Glomerular endothelial cell (primary cell): Measurements from ENCODE around the gene ENAH. TPM values are rescaled to one million over a fixed set of nuclear protein-coding genes. Genes with fewer than 3 reads are reported as not detected.

ENCODE experiments used
- DNase-seq: peaks from one replicate; pipeline ENCODE4 v3.0.0-alpha.2; 2011; ENCODE audit warnings: low read depth, low spot score; ENCODE audit errors: extremely low read depth
- total RNA-seq: library from RNA; depleted of rRNA; stranded (reverse); fragments of >200 nt; gene quantifications from 2 replicates; pipeline ENCODE4 v1.2.3, GENCODE V29; 2015

ENAH gene
- total RNA-seq, 1 donor from 2014 or later: 46.1 TPM

DNA sequence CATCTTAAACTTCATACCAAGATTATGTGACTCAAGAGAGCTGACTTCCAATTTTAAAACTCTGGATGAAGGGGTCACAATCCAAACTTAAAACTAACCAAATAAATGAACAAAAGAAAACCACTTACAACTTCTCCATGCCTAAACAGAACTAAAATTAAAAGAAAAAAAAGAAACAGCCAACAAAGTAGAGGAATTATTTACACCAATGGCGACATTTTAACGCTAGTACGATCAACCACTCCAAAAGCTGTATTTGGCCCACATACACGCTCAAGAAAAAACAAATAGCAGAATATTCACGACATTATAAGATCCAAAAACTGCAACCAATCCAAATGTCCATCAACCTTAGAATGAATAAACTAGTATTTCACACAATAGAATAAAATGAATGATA is 42.4 kb downstream of the ENAH start:
- DNase-seq: no peak

DNA sequence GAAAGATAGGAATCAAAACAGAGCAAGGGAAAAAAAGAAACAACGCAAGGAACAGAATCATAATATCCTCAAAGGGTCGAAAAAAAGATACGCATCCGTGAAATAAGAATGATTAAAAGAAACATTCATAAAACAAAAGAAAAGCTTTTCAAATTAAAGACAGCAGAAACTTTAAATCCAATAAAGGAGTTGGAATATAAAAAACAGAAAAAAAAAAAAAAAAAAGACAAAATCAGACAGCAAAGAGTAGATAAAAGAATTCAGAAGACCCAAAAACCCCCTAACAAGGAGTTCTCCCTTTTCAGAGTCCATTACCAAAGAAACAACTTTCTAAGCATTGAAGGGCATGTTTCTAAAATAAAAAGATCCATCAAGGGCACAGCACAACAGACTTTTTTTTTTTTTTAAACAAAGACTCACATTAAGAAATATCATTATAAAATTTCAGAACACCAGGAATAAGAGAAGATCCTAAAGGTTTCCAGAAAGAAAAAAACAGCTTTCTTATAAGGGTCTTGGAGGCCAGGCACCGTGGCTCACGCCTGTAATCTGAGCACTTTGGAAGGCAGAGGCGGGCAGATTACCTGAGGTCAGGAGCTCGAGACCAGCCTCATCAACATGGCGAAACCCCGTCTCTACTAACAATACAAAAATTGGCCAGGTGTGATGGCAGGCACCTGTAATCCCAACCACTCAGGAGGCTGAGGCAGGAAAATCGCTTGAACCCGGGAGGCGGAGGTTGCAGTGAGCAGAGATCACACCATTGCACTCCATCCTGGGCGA is 44.7 kb downstream of the ENAH start:
- no peak for DNase-seq

DNA sequence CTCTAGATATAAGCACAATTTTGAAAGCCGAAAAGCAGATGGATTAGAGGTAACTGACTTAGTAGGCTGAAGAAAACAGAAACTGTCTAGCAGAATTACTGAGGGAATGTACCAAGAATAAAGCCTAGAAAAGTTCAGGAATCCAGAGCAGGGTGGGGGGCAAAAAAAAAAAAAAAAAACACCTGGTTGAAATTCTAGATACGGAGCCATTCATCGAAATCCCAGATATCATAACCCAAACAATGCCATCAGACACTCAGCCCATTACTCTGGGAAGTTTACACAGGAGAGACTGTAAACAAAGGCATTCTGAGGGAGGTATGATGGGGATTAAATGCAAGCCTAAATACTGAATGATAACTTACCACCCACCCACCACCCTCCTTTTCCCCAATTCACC is 45.6 kb downstream of the ENAH start:
- DNase-seq: no peak

DNA sequence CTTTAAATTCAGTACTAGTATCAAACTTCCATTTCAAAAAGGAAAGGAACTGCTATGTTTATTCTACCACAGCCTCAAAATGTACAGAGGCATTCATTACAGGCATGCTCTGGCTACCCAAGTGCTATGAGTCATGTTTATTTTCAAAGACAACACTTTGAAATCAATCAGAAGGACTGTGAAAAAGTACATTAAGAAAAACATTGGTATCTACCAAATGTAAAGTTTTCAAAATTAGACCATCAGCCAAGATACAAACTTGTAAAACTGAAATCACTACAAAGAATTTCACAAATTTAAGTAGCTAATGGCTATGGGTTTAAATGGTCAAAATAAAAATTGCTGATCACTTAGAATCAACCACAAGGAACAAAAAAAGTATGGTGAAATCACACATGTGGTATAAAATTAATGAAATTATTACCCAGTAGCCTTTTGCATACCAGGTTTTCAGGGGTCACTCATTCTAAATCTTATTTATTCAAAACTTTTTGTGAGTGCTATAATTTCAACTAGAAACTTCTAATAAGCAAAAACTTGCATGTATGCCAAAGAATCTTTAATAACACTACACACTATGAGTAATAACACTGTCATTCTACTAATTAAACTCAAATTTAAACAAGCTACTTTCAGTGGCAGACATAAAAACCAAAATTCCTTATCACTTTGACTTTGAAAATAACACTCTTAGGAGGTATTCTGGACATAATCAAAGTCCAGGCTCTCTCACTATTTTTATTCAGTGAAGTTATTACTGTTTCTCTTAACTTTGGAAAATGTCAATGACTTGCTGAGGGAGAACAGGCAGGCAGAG is 49.2 kb downstream of the ENAH start:
- no peak for DNase-seq

DNA sequence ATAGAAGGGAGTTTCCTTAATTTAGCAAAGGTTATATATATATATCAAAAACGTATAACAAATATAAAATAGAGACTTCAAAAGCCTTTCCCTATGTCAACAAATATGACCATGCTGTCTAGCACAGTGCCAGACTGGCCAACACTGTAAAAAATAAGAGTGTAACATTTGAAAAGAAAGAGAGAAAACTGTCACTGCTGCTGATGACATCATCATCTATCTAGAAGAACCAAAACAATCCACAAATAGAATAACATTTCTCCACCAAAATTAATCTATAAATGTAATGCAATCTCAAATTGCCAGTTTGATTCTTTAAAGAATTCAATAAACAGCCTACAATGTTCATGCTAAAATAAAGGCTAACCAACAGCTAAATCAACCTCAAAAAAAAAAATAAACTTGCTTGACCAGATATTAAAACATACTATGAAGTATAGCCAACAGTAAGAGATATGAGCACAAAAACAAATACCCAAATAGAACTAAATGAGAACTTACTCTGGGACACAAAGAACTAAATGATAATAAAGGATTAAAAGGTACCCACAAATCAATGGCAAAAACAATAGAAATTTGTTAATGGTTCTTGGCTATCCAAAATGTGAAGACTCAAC is 50.2 kb downstream of the ENAH start:
- DNase-seq: no peak

DNA sequence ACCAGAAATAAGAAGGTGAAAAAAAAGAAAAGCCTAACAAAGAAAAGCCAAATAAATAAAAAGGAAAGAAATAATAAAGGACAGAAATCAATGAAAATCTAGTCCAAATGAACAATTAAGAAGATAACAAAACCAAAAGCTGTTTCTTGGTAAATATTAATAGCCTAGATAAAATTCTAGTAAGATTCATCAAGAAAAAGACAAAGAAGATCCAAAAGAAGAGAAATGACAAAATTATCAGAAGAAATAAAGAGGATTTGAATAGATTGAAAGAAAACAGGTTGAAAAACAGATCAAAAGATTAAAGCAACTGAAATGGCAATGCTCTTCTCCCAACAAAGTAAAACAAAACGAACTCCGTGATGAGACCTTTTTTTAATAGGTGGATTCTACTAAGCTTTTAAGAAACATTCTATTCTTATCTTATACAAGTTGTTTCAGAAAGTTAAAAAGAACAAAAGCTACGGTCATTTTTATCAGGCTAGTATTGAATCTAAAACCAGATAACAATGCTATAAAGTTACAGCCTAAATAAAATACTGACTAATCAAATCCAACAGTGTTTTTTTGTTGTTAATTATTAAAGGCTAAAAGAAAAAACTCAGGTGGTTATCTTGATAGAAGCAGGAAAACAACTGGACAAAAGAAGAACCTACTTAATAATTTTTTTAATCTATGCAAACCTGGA is 50.9 kb downstream of the ENAH start:
- DNase-seq: no peak

DNA sequence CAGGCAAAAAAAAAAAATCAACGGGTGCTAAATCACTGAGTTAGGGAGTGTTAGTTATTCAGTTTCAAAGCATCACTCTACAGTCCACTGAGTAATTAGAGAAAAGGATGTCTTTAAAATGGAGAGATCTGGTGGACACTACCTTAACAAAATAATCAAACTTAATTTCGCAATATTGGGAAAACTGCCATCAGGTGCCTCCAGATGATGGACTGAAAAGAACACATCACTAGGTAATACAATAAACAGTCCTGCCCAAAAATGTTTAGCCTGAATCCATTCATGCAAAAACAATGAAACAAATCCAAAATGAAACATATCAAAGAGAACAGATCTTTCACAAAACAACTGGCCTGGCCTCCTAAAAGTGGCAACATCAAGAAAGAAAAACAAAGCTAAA is 54.1 kb downstream of the ENAH start:
- no peak for DNase-seq

DNA sequence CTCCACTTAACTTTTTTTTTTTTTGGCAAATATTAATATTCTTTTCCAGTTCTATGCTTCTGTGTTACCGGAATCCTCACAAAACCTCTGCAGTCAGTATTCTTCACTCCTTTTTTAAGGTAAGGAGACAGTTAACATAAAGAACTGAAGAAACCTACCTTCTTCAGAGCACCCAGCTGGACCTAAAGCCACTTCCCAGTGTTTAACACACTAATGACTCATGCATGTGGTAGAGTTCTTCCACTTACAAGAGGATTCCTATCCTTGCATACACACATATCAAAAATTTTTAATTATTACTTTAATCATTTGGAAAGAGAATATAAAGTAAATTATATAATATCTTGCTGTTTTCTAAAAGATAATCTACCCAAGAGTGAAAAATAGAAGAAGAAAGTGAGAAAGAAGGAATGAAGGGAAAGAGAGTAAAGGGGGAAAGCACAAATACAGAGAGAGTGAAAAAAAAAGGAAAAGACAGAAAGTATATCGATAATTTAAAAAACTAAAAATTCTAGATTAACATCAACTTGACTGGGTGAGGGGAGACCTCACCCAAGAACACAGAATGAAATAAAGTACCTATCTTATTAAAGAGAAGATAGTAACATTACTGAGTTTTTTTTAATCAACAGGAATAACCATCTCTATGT is 54.9 kb downstream of the ENAH start:
- DNase-seq: no peak

DNA sequence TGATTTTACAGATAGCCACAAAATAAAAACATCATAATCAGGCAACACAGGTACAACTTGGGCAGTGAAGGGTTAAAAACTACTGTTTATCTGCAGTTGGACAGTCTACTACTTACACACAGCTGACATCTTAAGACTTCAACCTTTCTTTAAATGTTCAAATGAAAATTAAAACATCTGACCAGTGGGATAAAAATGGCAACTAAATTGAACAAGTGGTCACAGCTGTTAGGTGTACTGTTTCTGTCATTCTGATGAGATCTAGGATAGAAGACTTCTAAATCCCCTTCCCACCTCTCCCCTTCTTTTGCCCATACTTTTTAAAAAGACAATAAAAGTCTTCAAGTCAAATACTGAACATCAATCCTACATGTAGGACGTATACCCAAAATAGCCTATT is 56.2 kb downstream of the ENAH start:
- no peak for DNase-seq

DNA sequence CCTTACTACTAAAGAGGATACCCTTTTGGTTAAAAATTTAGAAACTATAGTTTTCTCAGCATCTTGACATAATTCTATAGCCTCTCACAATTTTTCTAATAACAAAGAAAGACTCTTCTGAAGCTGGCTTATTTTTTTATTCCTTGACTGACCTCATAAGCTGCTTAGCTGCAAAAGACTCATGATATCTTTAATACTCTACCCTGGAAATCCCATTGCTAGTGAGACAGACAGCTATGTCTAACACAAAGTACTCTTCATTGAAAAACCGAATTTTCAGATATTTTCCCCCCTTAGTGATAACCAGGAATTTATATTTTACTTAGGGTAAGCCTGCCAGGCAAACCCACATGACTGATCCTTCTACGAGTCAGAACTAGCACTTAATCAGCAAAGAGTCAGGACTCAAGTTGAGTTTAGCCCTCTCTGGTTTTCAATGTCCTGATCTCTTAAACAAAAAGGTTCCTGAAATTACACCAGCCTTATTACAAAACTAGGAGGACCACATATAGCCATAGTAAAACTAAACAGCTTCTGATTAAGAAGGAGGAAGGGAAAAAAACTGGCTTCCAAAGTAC is 56.9 kb downstream of the ENAH start:
- DNase-seq: no peak

DNA sequence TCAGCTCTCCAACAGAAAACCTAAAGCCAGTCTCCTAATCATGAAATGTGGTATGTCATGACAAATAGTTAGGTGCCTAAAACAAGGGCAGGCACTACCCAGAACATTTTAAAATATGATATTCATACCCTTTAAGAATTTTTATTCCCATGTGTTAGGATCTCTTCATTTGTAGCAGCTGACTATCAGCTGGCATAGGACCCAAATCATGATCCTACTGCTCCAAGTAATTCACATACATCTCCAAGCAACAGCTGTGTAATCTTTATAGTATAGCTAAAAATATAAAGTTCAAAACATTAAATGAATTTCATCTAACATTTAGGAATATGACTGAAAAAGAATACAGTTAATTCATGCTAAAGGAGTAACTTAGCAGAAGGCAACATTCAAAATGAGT is 57.5 kb downstream of the ENAH start:
- no peak for DNase-seq

DNA sequence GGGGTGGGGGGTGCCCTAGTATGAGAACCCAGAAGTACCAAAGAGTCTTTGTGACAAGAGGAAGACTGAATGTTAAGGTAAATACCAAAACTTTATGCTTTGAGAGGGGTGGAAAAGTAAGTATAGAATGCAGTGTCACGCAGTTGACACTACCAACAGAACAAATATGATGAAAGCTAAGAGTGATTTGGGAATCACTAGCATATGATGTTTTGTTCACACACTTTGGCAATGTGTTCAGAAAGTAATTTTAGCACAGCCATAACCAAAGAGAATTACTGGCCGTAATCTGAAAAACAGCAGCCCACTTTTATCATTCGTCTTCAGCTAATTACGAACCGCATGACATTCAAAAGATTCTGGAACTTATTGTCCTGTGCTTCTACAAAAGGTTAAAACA is 59.5 kb downstream of the ENAH start:
- no peak for DNase-seq

DNA sequence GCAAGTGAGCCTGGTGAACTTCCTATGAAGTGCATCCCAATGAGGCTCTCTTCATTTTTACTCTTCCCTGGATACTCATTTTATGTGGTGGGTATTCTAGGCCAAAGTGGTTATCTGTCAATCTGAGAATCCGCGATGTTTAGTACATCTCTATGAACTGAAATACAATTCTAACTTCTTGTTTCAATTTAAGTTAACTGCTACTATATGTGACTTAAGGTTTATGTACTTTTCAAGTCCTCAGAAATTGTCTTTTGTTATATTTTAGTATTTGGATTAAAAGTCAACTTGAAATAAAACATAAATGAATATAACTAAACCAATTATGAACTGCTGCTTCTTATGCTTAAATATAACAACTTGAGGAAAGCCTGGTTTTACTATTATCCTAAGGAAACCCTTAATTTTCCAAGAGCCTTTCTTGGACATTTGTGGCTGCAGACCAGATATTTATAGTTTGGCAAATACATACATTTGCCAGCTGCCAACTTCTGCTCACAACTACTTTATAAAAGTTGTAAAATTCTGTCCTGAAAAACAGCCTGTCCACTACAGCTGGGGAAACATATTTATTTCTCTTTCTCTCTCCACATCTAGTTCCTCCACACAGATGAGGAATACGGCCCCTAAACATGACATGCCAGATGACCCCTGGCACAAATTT is 60.4 kb downstream of the ENAH start:
- DNase-seq: no peak

DNA sequence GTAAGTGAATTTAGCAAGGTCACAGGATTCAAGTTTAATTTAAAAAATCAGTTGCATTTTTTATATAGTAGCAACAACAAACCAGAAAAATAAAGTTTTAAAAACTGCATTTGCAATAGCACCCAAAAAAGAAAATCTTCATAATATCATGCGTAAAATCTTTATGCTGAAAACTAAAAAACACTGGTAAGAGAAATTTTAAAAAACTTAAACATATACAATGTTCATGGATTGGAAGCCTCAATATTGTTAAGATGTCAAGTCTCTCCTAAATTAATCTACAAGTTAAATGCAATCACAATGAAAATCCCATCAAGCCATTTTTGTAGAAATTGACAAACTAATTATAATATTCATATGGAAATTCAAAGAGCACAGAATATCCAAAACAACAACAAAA is 65.6 kb downstream of the ENAH start:
- no peak for DNase-seq

DNA sequence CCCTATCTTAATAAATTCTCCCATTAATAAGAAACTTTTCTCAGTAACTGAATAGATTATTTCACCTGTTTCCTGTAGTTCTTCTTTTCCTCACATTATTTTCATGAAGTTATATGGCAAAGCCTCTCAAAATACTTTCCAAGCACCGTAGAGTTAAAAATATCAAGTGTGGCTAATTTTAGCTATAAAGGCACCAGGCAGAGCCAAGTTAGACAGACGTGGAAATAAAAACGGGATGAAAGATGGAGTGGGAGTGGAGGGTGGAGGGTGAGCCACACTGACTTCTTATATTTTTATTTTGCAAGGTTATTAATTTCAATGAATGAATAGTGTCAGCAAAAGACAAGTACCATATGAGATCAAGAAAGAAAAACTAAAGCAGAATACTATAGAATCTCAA is 71.7 kb downstream of the ENAH start:
- no peak for DNase-seq

DNA sequence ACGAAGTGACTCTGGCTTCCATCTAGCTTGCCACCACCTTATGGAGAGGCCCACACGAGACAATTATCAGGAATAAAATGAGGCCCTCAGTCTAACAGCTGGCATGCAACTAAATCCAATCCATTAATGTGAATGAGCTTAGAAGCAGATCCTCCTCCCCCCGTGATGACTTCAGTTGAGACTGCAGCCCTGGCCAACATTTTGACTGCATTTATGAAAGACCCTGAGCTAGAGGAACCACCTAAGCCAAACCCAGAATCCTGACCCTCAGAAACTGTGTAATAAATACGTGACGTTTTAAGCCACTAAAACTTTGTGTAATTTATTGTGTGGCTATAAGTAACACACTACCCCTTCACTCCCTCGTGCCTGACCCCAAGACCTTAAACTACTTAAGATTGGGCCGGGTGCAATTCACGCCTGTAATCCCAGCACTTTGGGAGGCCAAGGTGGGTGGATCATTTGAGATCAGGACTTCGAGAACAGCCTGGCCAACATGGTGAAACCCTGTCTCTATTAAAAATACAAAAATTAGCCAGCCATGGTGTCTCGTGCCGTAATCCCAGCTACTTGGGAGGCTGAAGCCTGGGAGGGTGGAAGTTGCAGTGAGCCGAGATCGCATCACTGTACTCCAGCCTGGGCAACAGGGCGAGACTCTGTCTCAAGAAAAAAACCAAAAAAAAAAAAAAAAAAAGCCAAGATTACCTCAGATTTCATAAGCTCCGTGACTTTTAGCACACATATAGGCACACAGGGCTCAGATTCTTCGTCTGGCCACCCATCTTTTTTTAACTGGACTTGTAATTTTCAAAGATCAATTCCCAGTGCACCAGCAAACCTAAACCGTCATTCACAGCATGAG is 72.5 kb downstream of the ENAH start:
- no peak for DNase-seq

DNA sequence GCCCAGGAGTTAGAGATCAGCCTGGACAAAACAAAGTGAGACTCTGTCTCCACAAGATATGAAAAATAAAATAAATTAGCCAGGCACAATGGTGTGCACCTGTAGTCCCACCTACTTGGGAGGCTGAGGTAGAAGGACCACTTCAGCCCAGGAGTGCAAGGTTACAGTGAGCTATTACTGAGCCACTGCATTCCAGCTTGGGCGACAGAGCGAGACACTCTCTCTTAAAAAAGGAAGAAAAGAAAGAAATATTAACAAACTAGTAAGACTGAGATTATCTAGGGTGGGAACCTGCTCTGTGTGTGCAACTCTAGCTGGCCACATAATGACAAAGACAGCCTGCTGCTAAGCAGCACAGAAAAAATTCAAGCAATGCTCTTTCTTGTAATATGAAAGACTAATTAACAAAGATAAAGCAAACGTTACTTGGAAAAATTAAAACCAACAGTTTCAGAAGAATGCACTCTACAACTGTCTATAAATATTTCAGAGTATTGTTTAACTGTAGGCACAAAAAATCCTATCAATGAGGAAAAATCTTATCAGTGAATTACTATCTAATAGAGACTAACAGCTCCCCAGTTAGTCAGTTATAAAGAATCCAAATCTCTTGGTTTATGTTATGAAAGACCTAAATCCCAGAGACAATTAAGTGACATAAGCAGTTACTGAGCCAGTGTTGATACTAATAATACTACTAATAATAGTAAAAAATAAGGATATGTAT is 74.5 kb downstream of the ENAH start:
- no peak for DNase-seq

DNA sequence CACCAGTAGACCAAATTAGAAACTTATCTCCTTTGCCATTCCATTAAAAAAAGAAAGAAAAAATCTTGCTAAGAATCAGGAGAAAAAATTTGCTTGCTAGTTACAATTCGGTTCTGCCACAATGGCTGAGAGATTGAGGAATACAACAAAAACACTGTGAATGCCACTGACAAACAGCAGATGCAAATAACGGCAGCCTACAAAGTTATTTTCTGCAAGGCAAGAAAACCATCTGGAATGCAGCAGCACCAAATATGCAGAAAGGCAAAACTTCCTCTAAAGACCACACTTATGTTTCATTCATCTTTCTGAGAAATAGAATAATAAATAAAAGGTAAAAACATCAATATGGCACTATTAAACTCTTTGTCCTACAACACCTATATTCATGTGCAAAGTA is 75.7 kb downstream of the ENAH start:
- DNase-seq: no peak
